Pancreas (tissue), 10 donors: ENCODE measurements around the gene KIAA1210. TPM values are rescaled to one million over a fixed set of nuclear protein-coding genes. Genes with fewer than 3 reads are reported as not detected.

Source experiments
- ATAC-seq, 4 donors: fragments of 200-7000 bp; cut with Tn5 transposase; one replicate each; pipeline versions ENCODE4 v1.8.0 to v1.9.1; 2020; ENCODE audit warnings: mild to moderate bottlenecking in 4 of 4, moderate library complexity in 4 of 4
- DNase-seq, 6 donors: peaks; one replicate each; pipeline ENCODE4 v3.0.0-alpha.2; 2020
- FAIRE-seq: peaks from 2 replicates; lab custom pipeline; 2012; peaks lifted over from hg19 to GRCh38; lab: Jason Lieb, UNC
- H3K27ac ChIP-seq, 4 donors: fragments of 200-600 bp; sonication (generic); 1 replicate in 3 of 4; 2 replicates in 1 of 4; pipeline versions ENCODE4 v1.5.0 to v1.8.0; 2020
- H3K27me3 ChIP-seq, 4 donors: fragments of 200-600 bp; one replicate each; pipeline ENCODE4 v1.8.0; 2021
- H3K36me3 ChIP-seq, 3 donors: fragments of 200-600 bp; sonication (generic) in 1 of 3; one replicate each; pipeline versions ENCODE4 v1.5.0 to v1.8.0; 2020 to 2021
- H3K4me1 ChIP-seq, 3 donors: fragments of 200-600 bp; one replicate each; pipeline ENCODE4 v1.8.0; 2021
- H3K4me3 ChIP-seq, 4 donors: fragments of 200-600 bp; sonication (generic) in 2 of 4; one replicate each; pipeline versions ENCODE4 v1.5.0 to v1.8.0; 2020 to 2021
- H3K9me3 ChIP-seq, 4 donors: fragments of 200-600 bp; one replicate each; pipeline ENCODE4 v1.8.0; 2021
- WGBS, 2 donors: extraction: QIAGEN DNeasy Blood & Tissue Kit; methylation state at CpG; one replicate each; pipeline ENCODE4 v1.1.7; 2013; 5-methylcytosine and 5-hydroxymethylcytosine counted together
- intact Hi-C, 3 donors: fragments of 100-400 bp; cut with DNase I; formaldehyde crosslinking; loops; one replicate each; pipeline versions ENCODE4 v1.11.1 to v1.14.2; 2022
- polyA plus RNA-seq, 2 donors: library from polyadenylated mRNA; stranded (reverse); fragments of 200-250 nt; gene quantifications; one replicate each; pipeline ENCODE4 v1.2.3, GENCODE V29; 2013
- total RNA-seq, 6 donors: library from RNA; stranded (reverse); fragmentation: NEBNext Ultra II Directional in 4 of 6; extraction: Animal tissue kit (Norgen Biotek cat#: 25700) in 4 of 6; gene quantifications; one replicate each; pipeline versions ENCODE4 v1.2.1 to v1.2.4, GENCODE V29; 2021 to 2023
- TF ChIP-seq, protein P1 (sequence below), 4 donors: fragments of 200-600 bp; sonication (generic) in 3 of 4; IDR thresholded peaks; one replicate each; pipeline versions ENCODE4 v1.5.0 to v1.8.0; 2021; ENCODE audit warnings: antibody characterized with exemption in 4 of 4
- donor health status: healthy with polysubstance abuse.
- donor health status: DM: no; HTN: no; CAD: no; lungs with moderate emphysema.
- donor health status: DM: no; HTN: no; CAD: no.
- donor health status: control.
- donor health status: control.
- donor health status: Bipolar disorder and iron deficiency.
- donor health status: DM: yes; HTN: yes; CAD: no.
- donor health status: DM: no; HTN: no; CAD: no.
- donor health status: DM: no; HTN: no; CAD: no.
- donor health status: DM: yes; HTN: yes; CAD: no.

The KIAA1210 gene
- total and polyA plus RNA-seq, 8 donors = 0.03 TPM; not detected in 7

GRCh38 chrX:119073911-119074310 is 53.7 kb downstream of the KIAA1210 start:
- TF ChIP-seq, protein P1, sequence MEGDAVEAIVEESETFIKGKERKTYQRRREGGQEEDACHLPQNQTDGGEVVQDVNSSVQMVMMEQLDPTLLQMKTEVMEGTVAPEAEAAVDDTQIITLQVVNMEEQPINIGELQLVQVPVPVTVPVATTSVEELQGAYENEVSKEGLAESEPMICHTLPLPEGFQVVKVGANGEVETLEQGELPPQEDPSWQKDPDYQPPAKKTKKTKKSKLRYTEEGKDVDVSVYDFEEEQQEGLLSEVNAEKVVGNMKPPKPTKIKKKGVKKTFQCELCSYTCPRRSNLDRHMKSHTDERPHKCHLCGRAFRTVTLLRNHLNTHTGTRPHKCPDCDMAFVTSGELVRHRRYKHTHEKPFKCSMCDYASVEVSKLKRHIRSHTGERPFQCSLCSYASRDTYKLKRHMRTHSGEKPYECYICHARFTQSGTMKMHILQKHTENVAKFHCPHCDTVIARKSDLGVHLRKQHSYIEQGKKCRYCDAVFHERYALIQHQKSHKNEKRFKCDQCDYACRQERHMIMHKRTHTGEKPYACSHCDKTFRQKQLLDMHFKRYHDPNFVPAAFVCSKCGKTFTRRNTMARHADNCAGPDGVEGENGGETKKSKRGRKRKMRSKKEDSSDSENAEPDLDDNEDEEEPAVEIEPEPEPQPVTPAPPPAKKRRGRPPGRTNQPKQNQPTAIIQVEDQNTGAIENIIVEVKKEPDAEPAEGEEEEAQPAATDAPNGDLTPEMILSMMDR (IDR thresholded peaks at IDR 0.05) = no peak
- H3K27me3 ChIP-seq = peaks cover 0 to 9% (median 0%) of the 10 kb centered on the region in 4 donors
- no peaks in the 10 kb centered on the region for H3K36me3 ChIP-seq
- DNase-seq (peak in 1 of 6 donors; percentile 36), FAIRE-seq (no peak), ATAC-seq (no peak)
- no peak overlapping the region for H3K27ac ChIP-seq
- no peak overlapping the region for H3K4me3 ChIP-seq
- intact Hi-C loops = no loop called here
- no peaks in the 10 kb centered on the region for H3K9me3 ChIP-seq
- WGBS, 2 donors = 83 to 88% methylated on average over 18 to 19 of the region's 19 CpGs
- no peaks in the 10 kb centered on the region for H3K4me1 ChIP-seq

- H3K4me1 ChIP-seq = no peaks in the 10 kb centered on the region
- H3K36me3 ChIP-seq = no peaks in the 10 kb centered on the region
- H3K9me3 ChIP-seq = no peaks in the 10 kb centered on the region
- no peak overlapping the region for H3K4me3 ChIP-seq
- ATAC-seq (no peak), DNase-seq (peak in 1 of 6 donors; percentile 35), FAIRE-seq (no peak)
- H3K27me3 ChIP-seq = peaks cover 0 to 14% (median 0%) of the 10 kb centered on the region in 4 donors
- 83 to 91% methylated on average over 42 to 43 of the region's 43 CpGs for WGBS, 2 donors
- intact Hi-C loops = no loop called here
- TF ChIP-seq, protein P1 (IDR thresholded peaks at IDR 0.05) = no peak
- H3K27ac ChIP-seq = no peak overlapping the region
Measured at GRCh38 chrX:119073200-119073905, 54.3 kb downstream of the KIAA1210 start.

GRCh38 chrX:119072744-119073143 is 54.9 kb downstream of the KIAA1210 start, which contains the start of gene CT47C1:
Gene CT47C1 (plus strand): TSS chrX:119072993. CDS start chrX:119073226, 233 bp downstream.
- Histone ChIP-seq H3K36me3 (no peaks in the 10 kb centered on the region), H3K4me3 (no peak within 1 kb of the TSS), H3K9me3 (no peaks in the 10 kb centered on the region), H3K27ac (no peak within 1 kb of the TSS), H3K4me1 (no peaks in the 10 kb centered on the region), H3K27me3 (peaks cover 0 to 13% (median 0%) of the 10 kb centered on the region in 4 donors)
- 74 to 87% methylated on average over 6 of the region's 6 CpGs for WGBS, 2 donors
- intact Hi-C loops = no loop called here
- ATAC-seq = no peak
- DNase-seq = no peak
- no peak for FAIRE-seq
- TF ChIP-seq, protein P1 (IDR thresholded peaks at IDR 0.05) = no peak

DNA sequence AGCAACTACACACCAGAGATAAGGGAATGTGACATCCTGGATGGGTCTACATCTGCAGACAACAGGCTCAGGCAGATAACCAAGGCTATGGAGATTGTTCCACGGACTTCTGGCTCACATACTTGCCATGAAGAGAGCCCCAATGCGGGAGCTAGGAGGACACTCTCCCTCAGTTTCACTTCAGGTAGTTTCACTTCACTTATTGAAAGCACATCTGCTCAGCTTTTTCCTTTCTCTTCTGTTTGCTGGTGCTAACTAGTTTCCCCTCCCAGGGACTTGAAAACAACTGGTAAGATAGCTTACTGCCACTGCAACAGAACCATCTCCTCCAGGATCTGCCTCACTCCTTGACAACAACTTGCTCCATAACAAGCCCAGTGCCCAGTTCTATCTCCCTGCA is 56.2 kb downstream of the KIAA1210 start:
- ATAC-seq (no peak), DNase-seq (no peak), FAIRE-seq (no peak)
- intact Hi-C loops = no loop called here
- H3K9me3 ChIP-seq = no peaks in the 10 kb centered on the region
- no peak overlapping the region for H3K27ac ChIP-seq
- peaks cover 0 to 8% (median 0%) of the 10 kb centered on the region in 4 donors for H3K27me3 ChIP-seq
- no peaks in the 10 kb centered on the region for H3K4me1 ChIP-seq
- WGBS, 2 donors = 51 to 66% methylated on average over 2 of the region's 2 CpGs
- TF ChIP-seq, protein P1 (IDR thresholded peaks at IDR 0.05) = no peak
- no peaks in the 10 kb centered on the region for H3K36me3 ChIP-seq
- no peak overlapping the region for H3K4me3 ChIP-seq

DNA sequence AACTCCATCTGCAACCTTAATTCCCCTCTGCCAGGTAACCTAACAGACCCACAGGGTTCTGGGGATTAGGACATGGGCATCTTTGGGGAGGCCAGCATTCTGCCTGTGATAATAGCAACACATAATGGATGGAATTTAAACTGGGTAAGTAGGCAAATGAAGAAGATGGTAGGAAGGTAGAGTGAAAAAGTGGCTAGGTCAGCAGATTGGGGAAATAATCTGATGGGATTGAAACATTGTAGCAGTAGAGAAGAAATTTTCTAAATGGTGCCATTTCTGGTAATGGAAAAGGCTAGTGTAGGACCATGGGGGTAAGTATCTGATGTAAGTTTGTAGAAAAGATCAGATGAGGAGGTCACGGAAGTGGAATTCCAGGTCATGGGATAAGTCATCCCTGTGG is 57.9 kb downstream of the KIAA1210 start:
- no peak for ATAC-seq
- TF ChIP-seq, protein P1 (IDR thresholded peaks at IDR 0.05) = no peak
- no peak for FAIRE-seq
- Histone ChIP-seq H3K4me1 (no peaks in the 10 kb centered on the region), H3K27me3 (peaks cover 0 to 8% (median 0%) of the 10 kb centered on the region in 4 donors), H3K4me3 (no peak overlapping the region), H3K9me3 (no peaks in the 10 kb centered on the region), H3K27ac (no peak overlapping the region), H3K36me3 (no peaks in the 10 kb centered on the region)
- intact Hi-C loops = loop anchor here in 2 of 3 donors (10.0 kb wide), 1 partner anchor 225 kb away; no protein-coding TSS in a partner anchor
- DNase-seq = no peak
- WGBS, 2 donors = 83 to 88% methylated on average over 1 of the region's 1 CpG
